ENCODE measurements around the gene CR1L.
"Not testable (repeated sequence)": the region's sequence is repeated elsewhere in the genome, so short reads cannot be mapped to it uniquely, and the experiment has no call there.

CR1L gene

DNA sequence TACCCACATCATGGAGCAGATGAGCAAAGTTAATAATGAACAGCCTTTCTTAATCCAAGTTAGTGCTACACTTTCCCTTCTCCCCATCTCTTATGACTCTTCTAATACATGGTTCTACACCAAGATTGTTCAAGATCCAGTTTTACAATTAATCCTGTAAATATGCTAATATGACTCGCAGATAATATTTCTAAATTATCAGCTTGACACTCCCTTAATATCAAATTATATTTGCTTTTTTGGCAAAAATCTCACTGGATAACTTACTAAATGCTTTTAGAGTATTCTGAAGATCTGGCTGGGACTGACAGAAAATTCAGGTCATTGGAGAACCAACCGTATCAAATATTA lies 24.4 kb upstream of the CR1L start:
- in situ Hi-C loops (cut with MboI; ENCODE audit: low pct_unique_long_range_greater_than_20kb, low sequenced_read_pairs, unreplicated experiment), result no loop called here
- no peak for TF ChIP-seq CTCF (IDR thresholded peaks at IDR 0.05; ENCODE audit: extremely low read depth, insufficient read depth, missing control alignments)

GRCh38 chr1:207625504-207626071 lies 19.3 kb upstream of the CR1L start:
- in situ Hi-C loops (cut with MboI; ENCODE audit: low pct_unique_long_range_greater_than_20kb, low sequenced_read_pairs, unreplicated experiment), result not testable (repeated sequence)

More for the DNA sequence above, 24.4 kb upstream of the CR1L start:
- no peak for DNase-seq (ENCODE audit: low spot score)

DNA sequence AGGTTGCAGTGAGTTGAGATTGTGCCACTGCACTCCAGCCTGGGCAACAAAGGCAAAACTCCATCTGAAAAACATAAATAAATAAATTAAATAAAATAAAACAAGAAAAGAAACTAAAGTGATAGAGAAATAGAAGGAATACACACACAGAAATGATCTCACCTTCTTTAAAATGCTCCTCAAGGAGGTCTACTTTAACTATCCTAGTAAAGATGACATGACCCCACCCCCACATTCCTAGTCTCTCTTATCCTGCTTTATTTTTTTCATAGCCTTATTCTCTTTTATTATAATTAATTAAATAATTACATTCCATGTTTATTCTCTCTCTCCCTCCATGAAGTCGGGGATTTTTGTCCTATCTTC lies 18.0 kb upstream of the CR1L start:
- no peak for DNase-seq (ENCODE audit: low spot score)
- no peak for TF ChIP-seq CTCF (IDR thresholded peaks at IDR 0.05; ENCODE audit: extremely low read depth, insufficient read depth, missing control alignments)
- in situ Hi-C loops (cut with MboI; ENCODE audit: low pct_unique_long_range_greater_than_20kb, low sequenced_read_pairs, unreplicated experiment), result no loop called here

More at GRCh38 chr1:207625504-207626071, 19.3 kb upstream of the CR1L start:
- not testable (repeated sequence) for DNase-seq (ENCODE audit: low spot score)

DNA sequence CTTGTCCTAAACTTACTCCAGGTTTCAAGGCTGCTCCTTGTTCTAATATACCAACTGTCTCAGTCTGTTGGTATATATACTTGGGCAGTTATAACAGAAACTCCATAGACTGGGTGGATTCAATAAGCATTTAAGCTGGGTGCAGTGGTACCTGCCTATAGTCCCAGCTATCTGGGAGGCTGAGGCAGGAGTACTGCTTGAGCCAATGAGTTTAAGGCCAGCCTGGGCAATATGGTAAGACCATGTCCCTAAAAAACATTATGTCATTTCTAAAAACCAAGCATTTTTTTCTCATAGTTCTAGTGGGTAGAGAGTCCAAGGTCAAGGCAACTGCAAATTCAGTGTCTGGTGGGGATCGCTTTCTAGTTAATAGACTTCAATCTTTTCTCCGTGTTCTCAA lies 17.4 kb upstream of the CR1L start:
- in situ Hi-C loops (cut with MboI; ENCODE audit: low pct_unique_long_range_greater_than_20kb, low sequenced_read_pairs, unreplicated experiment), result no loop called here
- no peak for DNase-seq (ENCODE audit: low spot score)
- no peak for TF ChIP-seq CTCF (IDR thresholded peaks at IDR 0.05; ENCODE audit: extremely low read depth, insufficient read depth, missing control alignments)

- no peak for DNase-seq (ENCODE audit: low spot score)
- TF ChIP-seq CTCF (IDR thresholded peaks at IDR 0.05; ENCODE audit: extremely low read depth, insufficient read depth, missing control alignments), result no peak
- in situ Hi-C loops (cut with MboI; ENCODE audit: low pct_unique_long_range_greater_than_20kb, low sequenced_read_pairs, unreplicated experiment), result no loop called here
These were observed 16.2 kb upstream of the CR1L start for GRCh38 chr1:207628776-207629175.

GRCh38 chr1:207631137-207631536 lies 13.8 kb upstream of the CR1L start:
- no peak for DNase-seq (ENCODE audit: low spot score)
- in situ Hi-C loops (cut with MboI; ENCODE audit: low pct_unique_long_range_greater_than_20kb, low sequenced_read_pairs, unreplicated experiment), result no loop called here
- no peak for TF ChIP-seq CTCF (IDR thresholded peaks at IDR 0.05; ENCODE audit: extremely low read depth, insufficient read depth, missing control alignments)

- in situ Hi-C loops (cut with MboI; ENCODE audit: low pct_unique_long_range_greater_than_20kb, low sequenced_read_pairs, unreplicated experiment), result no loop called here
These were observed 11.7 kb upstream of the CR1L start for GRCh38 chr1:207633226-207633625.

GRCh38 chr1:207633699-207634289 lies 11.1 kb upstream of the CR1L start:
- DNase-seq (ENCODE audit: low spot score); in situ Hi-C loops (cut with MboI; ENCODE audit: low pct_unique_long_range_greater_than_20kb, low sequenced_read_pairs, unreplicated experiment): not testable (repeated sequence)

More at GRCh38 chr1:207633226-207633625, 11.7 kb upstream of the CR1L start:
- no peak for TF ChIP-seq CTCF (IDR thresholded peaks at IDR 0.05; ENCODE audit: extremely low read depth, insufficient read depth, missing control alignments)
- DNase-seq (ENCODE audit: low spot score), result no peak

- DNase-seq (ENCODE audit: low spot score); in situ Hi-C loops (cut with MboI; ENCODE audit: low pct_unique_long_range_greater_than_20kb, low sequenced_read_pairs, unreplicated experiment): not testable (repeated sequence)
These were observed 10.6 kb upstream of the CR1L start for GRCh38 chr1:207634293-207634692.

GRCh38 chr1:207635569-207636186 lies 9.3 kb upstream of the CR1L start:
- in situ Hi-C loops (cut with MboI; ENCODE audit: low pct_unique_long_range_greater_than_20kb, low sequenced_read_pairs, unreplicated experiment); DNase-seq (ENCODE audit: low spot score): not testable (repeated sequence)
